T-cell (primary cell): ENCODE results near the gene NOC4L. TPM values are rescaled to one million over a fixed set of nuclear protein-coding genes. Genes with fewer than 3 reads are reported as not detected.

Source experiments
- ATAC-seq, 4 experiments: fragments of 200-7000 bp in 3 of 4; fragments of 150-1000 bp in 1 of 4; cut with Tn5 transposase; replicated peaks in 1 of 4; 1 replicate in 3 of 4; 2 replicates in 1 of 4; pipeline ENCODE4 v1.10.0; 2021; ENCODE audit warnings: moderate library complexity in 3 of 4, mild to moderate bottlenecking in 2 of 4, moderate number of reproducible peaks in 1 of 4
- CTCF ChIA-PET, 2 donors: fragments of 300-600 bp; sonication (Branson Sonifier 250); formaldehyde crosslinking; loops; one replicate each; lab custom pipeline; 2022; ENCODE audit warnings: antibody characterized with exemption in 2 of 2; lab: Charles Lee
- POLR2A ChIA-PET, 2 donors: fragments of 300-600 bp; sonication (Branson Sonifier 250); formaldehyde crosslinking; loops; one replicate each; lab custom pipeline; 2022; ENCODE audit warnings: antibody characterized with exemption in 2 of 2; lab: Charles Lee
- DNase-seq, 35 experiments: peaks; one replicate each; pipeline versions ENCODE4 v3.0.0 to v3.0.0-alpha.2; 2013 to 2023
- H3K27ac ChIP-seq: one replicate; pipeline ENCODE4 v1.5.1; 2013; ENCODE audit warnings: low read length
- H3K27me3 ChIP-seq, 2 experiments: replicated peaks in 1 of 2; 1 replicate in 1 of 2; 2 replicates in 1 of 2; pipeline versions ENCODE4 v1.6.1 to v1.7.0; 2013; ENCODE audit warnings: low read length in 1 of 2, mixed read lengths in 1 of 2; ENCODE audit not compliant: control insufficient read depth in 2 of 2, insufficient read depth in 2 of 2; ENCODE audit errors: extremely low read depth in 1 of 2
- H3K36me3 ChIP-seq, 2 donors: 1 replicate in 1 of 2; 2 replicates in 1 of 2; pipeline versions ENCODE4 v1.6.1 to v1.7.0; 2013; ENCODE audit warnings: low read length in 1 of 2; ENCODE audit not compliant: control insufficient read depth in 2 of 2, insufficient read depth in 1 of 2; ENCODE audit errors: extremely low read depth in 1 of 2
- H3K4me1 ChIP-seq, 2 experiments: 1 replicate in 1 of 2; 2 replicates in 1 of 2; pipeline versions ENCODE4 v1.6.1 to v1.7.0; 2013; ENCODE audit warnings: low read length in 2 of 2, mixed read lengths in 1 of 2; ENCODE audit not compliant: insufficient read depth in 2 of 2, control insufficient read depth in 1 of 2; ENCODE audit errors: extremely low read depth in 1 of 2
- H3K4me3 ChIP-seq, 2 donors: 1 replicate in 1 of 2; 2 replicates in 1 of 2; pipeline versions ENCODE4 v1.5.1 to v1.7.0; 2013; ENCODE audit warnings: mild to moderate bottlenecking in 2 of 2, low read length in 1 of 2, moderate library complexity in 1 of 2; ENCODE audit not compliant: control insufficient read depth in 1 of 2; ENCODE audit errors: extremely low read depth in 1 of 2
- H3K9me3 ChIP-seq: 2 replicates; pipeline ENCODE4 v1.7.0; 2013
- H3K27ac Mint-ChIP-seq, 2 donors: one replicate each; pipeline ENCODE4 v1.8.0; 2020 to 2021; ENCODE audit warnings: mild to moderate bottlenecking in 2 of 2, mixed read lengths in 2 of 2
- H3K27me3 Mint-ChIP-seq, 2 donors: one replicate each; pipeline ENCODE4 v1.8.0; 2021 to 2022; ENCODE audit warnings: mixed read lengths in 2 of 2
- H3K36me3 Mint-ChIP-seq: one replicate; pipeline ENCODE4 v1.8.0; 2021; ENCODE audit warnings: mixed read lengths
- H3K4me1 Mint-ChIP-seq, 3 donors: one replicate each; pipeline ENCODE4 v1.8.0; 2020 to 2022; ENCODE audit warnings: mixed read lengths in 3 of 3, mild to moderate bottlenecking in 1 of 3
- H3K4me3 Mint-ChIP-seq, 3 donors: one replicate each; pipeline ENCODE4 v1.8.0; 2020 to 2022; ENCODE audit warnings: mild to moderate bottlenecking in 3 of 3, mixed read lengths in 3 of 3, moderate library complexity in 3 of 3
- H3K9me3 Mint-ChIP-seq, 3 donors: one replicate each; pipeline ENCODE4 v1.8.0; 2020 to 2022; ENCODE audit warnings: mixed read lengths in 3 of 3
- WGBS: methylation state at CpG from one replicate; pipeline ENCODE4 v1.1.5; 2013; ENCODE audit warnings: missing lambda C conversion rate; ENCODE audit not compliant: insufficient coverage; 5-methylcytosine and 5-hydroxymethylcytosine counted together
- total RNA-seq, 35 experiments: library from RNA in 6 of 35; stranded (reverse) in 6 of 35; fragments of 120-200 nt in 1 of 35; gene quantifications; one replicate each; pipeline versions ENCODE4 v1.2.1 to v1.2.4 and lab custom pipeline; 2013 to 2026

Gene NOC4L
- total RNA-seq, 5 donors from 2014 or later (not counting 1 experiment from before 2014, with no cell fraction given), result 14.6 to 28.9 (median 26.4) TPM

- Mint-ChIP-seq H3K36me3 (peaks cover 41% of the 10 kb centered on the region), H3K27me3 (no peaks in the 10 kb centered on the region), H3K4me3 (no peak overlapping the region), H3K27ac (no peak overlapping the region), H3K9me3 (peaks cover 0 to 11% (median 0%) of the 10 kb centered on the region in 3 donors), H3K4me1 (no peaks in the 10 kb centered on the region)
- no peaks in the 10 kb centered on the region for H3K4me1 ChIP-seq
- 95% methylated on average over 3 of the region's 3 CpGs for WGBS
- CTCF ChIA-PET, result no interaction called here
- H3K27ac ChIP-seq, result no peak overlapping the region
- H3K36me3 ChIP-seq, result peaks cover 12 to 28% of the 10 kb centered on the region in 2 donors
- H3K4me3 ChIP-seq, result no peak overlapping the region
- ATAC-seq (no peak), DNase-seq (no peak)
- POLR2A ChIA-PET, result no interaction called here
- H3K9me3 ChIP-seq, result no peaks in the 10 kb centered on the region
- H3K27me3 ChIP-seq, result no peaks in the 10 kb centered on the region
Measured at GRCh38 chr12:132129007-132129406, 15.2 kb upstream of the NOC4L start.

- Mint-ChIP-seq H3K36me3 (peaks cover 30% of the 10 kb centered on the region), H3K27me3 (no peaks in the 10 kb centered on the region), H3K27ac (no peak overlapping the region), H3K9me3 (peaks cover 0 to 11% (median 0%) of the 10 kb centered on the region in 3 donors), H3K4me3 (no peak overlapping the region), H3K4me1 (no peaks in the 10 kb centered on the region)
- no peak overlapping the region for H3K27ac ChIP-seq
- H3K4me1 ChIP-seq, result no peaks in the 10 kb centered on the region
- ATAC-seq, result no peak
- no peak overlapping the region for H3K4me3 ChIP-seq
- CTCF ChIA-PET, result no interaction called here
- no peak for DNase-seq
- H3K27me3 ChIP-seq, result no peaks in the 10 kb centered on the region
- peaks cover 11 to 22% of the 10 kb centered on the region in 2 donors for H3K36me3 ChIP-seq
- POLR2A ChIA-PET, result no interaction called here
- H3K9me3 ChIP-seq, result no peaks in the 10 kb centered on the region
- WGBS, result 91% methylated on average over 13 of the region's 14 CpGs
Measured at GRCh38 chr12:132130690-132131089, 13.6 kb upstream of the NOC4L start.

- H3K9me3 ChIP-seq, result no peaks in the 10 kb centered on the region
- Mint-ChIP-seq H3K4me1 (no peaks in the 10 kb centered on the region), H3K27me3 (no peaks in the 10 kb centered on the region), H3K9me3 (peaks cover 0 to 11% (median 0%) of the 10 kb centered on the region in 3 donors), H3K4me3 (no peak overlapping the region), H3K36me3 (peaks cover 27% of the 10 kb centered on the region), H3K27ac (no peak overlapping the region)
- DNase-seq, result no peak
- WGBS, result 100% methylated on average over 2 of the region's 14 CpGs
- ATAC-seq, result no peak
- peaks cover 10 to 17% of the 10 kb centered on the region in 2 donors for H3K36me3 ChIP-seq
- H3K27ac ChIP-seq, result no peak overlapping the region
- ChIA-PET CTCF (no interaction called here), POLR2A (no interaction called here)
- H3K27me3 ChIP-seq, result no peaks in the 10 kb centered on the region
- H3K4me3 ChIP-seq, result no peak overlapping the region
- no peaks in the 10 kb centered on the region for H3K4me1 ChIP-seq
Measured at GRCh38 chr12:132131229-132131628, 13.0 kb upstream of the NOC4L start.

DNA sequence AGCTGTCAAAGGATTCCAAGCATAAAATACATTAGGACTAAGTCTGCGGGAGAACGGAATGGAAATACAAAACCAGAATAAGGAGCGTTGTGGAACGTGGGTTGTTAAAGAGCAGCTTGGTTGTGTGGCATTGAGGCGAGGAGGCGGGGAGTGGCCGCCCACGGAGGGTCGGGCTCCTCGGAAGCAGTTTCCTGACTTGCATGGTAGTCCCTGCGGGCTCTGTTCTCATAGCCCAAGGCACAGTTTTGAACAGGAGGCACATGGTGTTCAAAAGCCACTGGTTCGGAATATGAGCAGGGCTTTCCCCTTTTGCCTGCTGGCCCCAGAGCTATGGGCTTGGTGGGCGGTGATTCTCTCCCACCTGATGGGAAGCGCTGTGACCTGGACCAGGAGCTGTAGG, 12.3 kb upstream of the NOC4L start:
- Histone ChIP-seq H3K9me3 (no peaks in the 10 kb centered on the region), H3K4me3 (no peak overlapping the region), H3K4me1 (no peaks in the 10 kb centered on the region), H3K36me3 (peaks cover 6 to 9% of the 10 kb centered on the region in 2 donors), H3K27ac (no peak overlapping the region), H3K27me3 (no peaks in the 10 kb centered on the region)
- Mint-ChIP-seq H3K27ac (no peak overlapping the region), H3K4me3 (no peak overlapping the region), H3K27me3 (no peaks in the 10 kb centered on the region), H3K36me3 (peaks cover 22% of the 10 kb centered on the region), H3K9me3 (peaks cover 0 to 11% (median 0%) of the 10 kb centered on the region in 3 donors), H3K4me1 (no peaks in the 10 kb centered on the region)
- no peak for DNase-seq
- ChIA-PET CTCF (no interaction called here), POLR2A (no interaction called here)
- ATAC-seq, result no peak
- 77% methylated on average over 10 of the region's 14 CpGs for whole genome bisulfite sequencing

DNA sequence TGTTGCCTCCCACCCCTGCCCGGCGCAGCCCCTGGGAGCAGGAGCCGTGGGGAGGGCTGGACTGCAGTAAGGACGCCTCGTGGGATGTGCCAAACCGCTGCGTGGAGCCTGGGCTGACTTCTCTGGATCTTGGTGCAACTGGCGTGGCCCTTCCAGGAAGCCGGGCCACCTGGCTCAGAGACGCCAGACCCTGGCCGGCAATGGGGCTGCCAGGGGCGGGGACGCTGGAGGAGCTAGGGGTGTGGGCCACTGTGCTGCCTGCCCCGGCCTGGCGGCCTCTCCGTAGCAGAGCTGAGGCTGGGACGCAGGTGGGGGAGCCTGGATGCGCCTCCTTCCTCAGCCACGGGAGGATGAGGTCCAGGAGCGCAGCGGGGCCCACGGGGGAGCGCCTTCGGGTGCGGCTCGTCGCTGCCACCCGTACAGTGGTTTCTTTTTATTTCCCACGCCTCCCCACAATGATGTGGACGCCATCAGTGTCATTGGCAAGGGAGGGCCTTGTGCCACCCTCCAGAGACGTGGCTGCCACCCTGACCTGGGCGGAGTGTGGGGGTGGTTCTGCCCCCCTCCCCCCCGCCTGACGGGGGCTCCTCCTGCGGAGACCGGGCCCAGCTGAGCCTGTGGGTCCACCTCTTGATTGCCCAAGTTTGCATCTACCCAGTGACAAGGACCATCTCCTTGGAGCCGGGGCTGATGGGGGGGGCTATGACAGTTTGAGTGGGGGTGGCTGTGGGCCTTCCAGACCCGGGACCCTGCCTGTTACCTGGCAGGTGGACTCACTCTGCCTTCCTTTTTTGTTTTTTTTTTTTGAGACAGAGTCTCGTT, 11.4 kb upstream of the NOC4L start:
- ChIA-PET POLR2A (no interaction called here), CTCF (no interaction called here)
- no peaks in the 10 kb centered on the region for H3K27me3 ChIP-seq
- ATAC-seq (no peak), DNase-seq (no peak)
- 95% methylated on average over 25 of the region's 39 CpGs for WGBS
- no peak overlapping the region for H3K4me3 ChIP-seq
- H3K4me1 ChIP-seq, result no peaks in the 10 kb centered on the region
- peaks cover under 1 to 3% of the 10 kb centered on the region in 2 donors for H3K36me3 ChIP-seq
- H3K4me3 Mint-ChIP-seq, result no peak overlapping the region
- H3K27ac ChIP-seq, result no peak overlapping the region
- no peaks in the 10 kb centered on the region for H3K4me1 Mint-ChIP-seq
- H3K27ac Mint-ChIP-seq, result no peak overlapping the region
- H3K9me3 ChIP-seq, result no peaks in the 10 kb centered on the region
- H3K36me3 Mint-ChIP-seq, result peaks cover 17% of the 10 kb centered on the region
- H3K9me3 Mint-ChIP-seq, result peaks cover 0 to 11% (median 0%) of the 10 kb centered on the region in 3 donors
- H3K27me3 Mint-ChIP-seq, result no peaks in the 10 kb centered on the region

- Histone ChIP-seq H3K4me3 (no peak overlapping the region), H3K4me1 (no peaks in the 10 kb centered on the region), H3K27ac (no peak overlapping the region), H3K27me3 (no peaks in the 10 kb centered on the region), H3K36me3 (peaks cover 0 to 7% of the 10 kb centered on the region in 2 donors), H3K9me3 (no peaks in the 10 kb centered on the region)
- ATAC-seq (no peak), DNase-seq (no peak)
- Mint-ChIP-seq H3K4me3 (no peak overlapping the region), H3K27ac (no peak overlapping the region), H3K27me3 (no peaks in the 10 kb centered on the region), H3K36me3 (peaks cover 7% of the 10 kb centered on the region), H3K9me3 (peaks cover 0 to 3% (median 0%) of the 10 kb centered on the region in 3 donors), H3K4me1 (no peaks in the 10 kb centered on the region)
- POLR2A ChIA-PET, result no interaction called here
- 93% methylated on average over 18 of the region's 27 CpGs for WGBS
- CTCF ChIA-PET, result no interaction called here
Measured at GRCh38 chr12:132133952-132134652, 10.2 kb upstream of the NOC4L start.
